Superior temporal gyrus (tissue), 1 donor: ENCODE measurements around the gene SUPT4H1.

Source experiments
- DNase-seq: peaks from one replicate; pipeline ENCODE4 v3.0.0-alpha.2; 2016; ENCODE audit errors: extremely low spot score

Gene SUPT4H1

DNA sequence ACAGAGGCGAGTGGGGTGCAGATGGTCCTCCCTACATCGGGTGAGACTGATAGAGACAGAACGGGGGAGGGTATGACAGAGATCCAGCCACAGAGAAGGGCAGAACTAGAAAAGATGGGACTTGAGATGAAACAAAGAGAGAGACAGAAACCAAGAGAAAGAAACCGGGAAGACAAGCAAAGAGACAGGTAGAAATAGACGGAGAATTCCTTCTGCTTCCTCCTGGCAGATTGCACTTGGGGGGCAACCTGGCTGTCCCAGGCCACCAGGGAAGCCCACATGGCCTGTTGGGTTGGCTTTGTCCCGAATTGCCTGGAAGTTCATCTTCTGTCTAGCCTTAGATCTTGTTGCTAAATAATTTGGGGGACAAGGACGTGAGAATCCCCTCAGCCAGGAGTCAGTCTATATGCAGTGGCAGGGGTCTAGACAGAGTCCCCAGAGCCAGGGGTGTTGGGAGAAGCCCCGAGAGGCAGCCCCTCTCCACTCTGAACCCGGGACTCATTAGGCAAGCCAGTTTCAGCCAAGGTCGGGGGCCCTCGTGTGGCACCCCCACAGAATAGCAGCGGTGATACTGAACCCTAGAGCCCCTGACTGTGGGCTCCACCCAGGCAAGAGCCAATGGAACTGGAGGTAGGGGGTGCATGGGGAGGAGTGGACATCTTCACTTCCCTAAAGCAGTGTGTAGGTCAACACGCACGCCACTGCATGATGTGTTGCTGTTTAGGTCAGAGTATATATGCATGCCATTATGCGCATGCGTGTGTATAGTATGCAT is 22.8 kb downstream of the SUPT4H1 start:
- peak; percentile 50 for DNase-seq

DNA sequence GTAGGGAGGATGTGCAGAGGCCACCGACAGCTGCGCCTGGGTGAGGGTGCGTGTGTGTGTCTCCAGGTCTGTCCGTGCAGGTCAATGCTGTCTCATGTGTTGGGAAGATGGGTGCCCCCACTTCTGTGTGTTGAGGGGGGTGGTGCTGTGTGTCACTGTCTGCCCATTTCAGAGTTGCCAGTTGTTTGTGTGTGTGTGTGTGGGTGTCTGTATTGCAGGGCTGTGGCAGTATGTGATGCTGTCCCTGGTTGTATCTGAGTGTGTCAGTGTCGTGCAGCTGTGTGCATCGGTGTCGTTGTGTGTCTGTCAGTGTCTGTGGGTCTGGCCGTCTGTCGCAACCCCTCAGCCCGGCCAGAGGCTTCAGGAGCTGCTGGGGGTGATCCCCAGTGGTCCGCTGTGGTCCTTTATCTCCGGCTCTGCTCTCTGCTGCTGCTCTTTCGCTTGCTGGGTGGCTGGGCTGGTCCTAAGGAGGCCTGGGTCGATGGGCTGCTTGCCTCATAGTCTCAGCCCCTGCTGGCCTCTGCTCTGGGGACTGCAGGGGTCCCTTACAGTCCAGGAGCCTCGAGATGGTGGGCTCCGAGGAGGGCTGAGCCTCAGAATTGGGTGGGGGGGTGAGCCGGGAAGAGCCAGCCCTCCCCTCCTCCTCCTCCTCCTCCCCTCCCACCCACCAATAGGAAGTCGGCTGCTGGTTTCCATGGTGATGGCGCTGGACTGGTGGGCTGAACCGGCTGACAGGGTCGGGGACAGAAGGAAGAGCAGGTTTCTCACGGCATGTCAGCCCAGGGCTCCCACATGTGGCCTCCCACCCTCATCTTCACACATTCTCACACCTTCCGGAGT is 23.6 kb downstream of the SUPT4H1 start, which contains the start of gene TSPOAP1:
Gene TSPOAP1, minus strand, starts transcription at position 601 of the 840 bp plus-strand sequence. CDS start 875 bp downstream, outside the sequence.
- DNase-seq, result peak; percentile 48

GRCh38 chr17:58327363-58328194 is 24.4 kb downstream of the SUPT4H1 start:
- DNase-seq, result no peak

- no peak for DNase-seq
These were observed 25.2 kb downstream of the SUPT4H1 start for GRCh38 chr17:58326609-58327362.

GRCh38 chr17:58325976-58326468 is 26.0 kb downstream of the SUPT4H1 start:
- no peak for DNase-seq

DNA sequence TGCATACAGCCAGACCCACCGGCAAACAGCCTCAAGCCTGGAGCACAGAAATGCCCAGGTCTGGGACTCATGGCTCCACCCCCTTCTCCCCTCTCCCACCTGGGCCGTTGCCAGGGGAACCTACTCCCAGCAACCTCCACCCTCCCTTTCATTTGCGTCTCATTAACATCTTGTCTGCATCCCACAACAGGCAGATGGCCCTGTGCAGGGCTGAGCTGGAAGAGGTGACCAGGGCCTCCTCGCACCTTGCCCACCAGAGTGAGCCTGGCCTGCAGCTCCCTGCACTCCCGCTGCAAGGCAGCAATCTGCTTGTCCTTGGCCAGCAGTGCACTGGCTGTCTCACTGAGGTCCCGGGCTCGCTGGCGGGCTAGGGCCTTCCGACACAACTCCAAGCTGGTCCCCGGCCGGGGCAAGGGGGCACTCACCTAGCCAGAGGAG is 26.7 kb downstream of the SUPT4H1 start:
- DNase-seq, result no peak

GRCh38 chr17:58324409-58325288 is 27.4 kb downstream of the SUPT4H1 start:
- DNase-seq, result no peak

DNA sequence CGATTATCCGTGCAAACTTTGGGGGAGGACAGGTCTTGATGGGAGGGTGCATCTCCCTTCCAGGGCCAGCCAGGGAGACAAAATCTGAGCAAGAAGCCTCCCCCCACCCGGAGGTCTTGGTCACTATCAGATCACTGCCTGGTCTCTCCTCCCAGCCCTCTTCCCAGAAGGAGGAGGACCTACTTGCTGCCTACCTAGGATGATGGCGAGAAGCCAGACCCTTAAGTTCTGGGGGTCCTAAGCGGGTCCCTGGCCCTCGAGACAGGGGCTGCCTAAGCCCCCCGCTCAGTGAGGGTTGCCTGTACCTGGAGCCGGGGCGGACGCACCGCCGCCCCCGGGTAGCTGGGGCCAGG is 28.0 kb downstream of the SUPT4H1 start:
- DNase-seq, result no peak

GRCh38 chr17:58323366-58324055 is 28.5 kb downstream of the SUPT4H1 start:
- no peak for DNase-seq

GRCh38 chr17:58322581-58323185 is 29.3 kb downstream of the SUPT4H1 start:
- DNase-seq, result no peak

- DNase-seq, result no peak
These were observed 30.2 kb downstream of the SUPT4H1 start for GRCh38 chr17:58321571-58322525.

- DNase-seq, result no peak
These were observed 31.3 kb downstream of the SUPT4H1 start for GRCh38 chr17:58320570-58321323.

DNA sequence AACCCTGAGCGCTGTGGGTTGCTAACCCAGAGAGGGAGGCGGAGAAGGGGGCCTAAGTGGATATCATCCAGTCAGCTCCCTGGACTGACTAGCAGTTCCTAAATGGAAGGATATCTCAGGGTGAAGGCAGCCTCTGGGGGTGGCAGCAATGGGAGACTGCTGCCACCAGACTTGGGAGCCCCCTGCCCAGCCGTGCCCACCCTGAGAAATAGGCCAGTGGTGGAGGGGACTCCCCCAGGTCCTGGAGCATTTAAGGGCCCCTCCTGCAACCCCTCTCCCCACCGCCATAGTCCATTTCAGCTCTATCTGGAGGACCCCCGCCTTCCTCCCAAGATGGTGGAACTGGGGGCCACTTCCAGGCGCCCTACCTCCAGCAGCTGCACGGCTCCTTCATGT is 31.8 kb downstream of the SUPT4H1 start:
- DNase-seq, result no peak

GRCh38 chr17:58319173-58320162 is 32.5 kb downstream of the SUPT4H1 start:
- DNase-seq, result no peak

- no peak for DNase-seq
These were observed 33.3 kb downstream of the SUPT4H1 start for GRCh38 chr17:58318627-58319172.
